HG03135 (cell line): ENCODE results near the gene SAA2.

Experiments used
- ATAC-seq: cut with Tn5 transposase; IDR thresholded peaks from one replicate; pipeline ENCODE4 v1.9.1; 2021; ENCODE audit warnings: mild to moderate bottlenecking, moderate library complexity; ENCODE audit not compliant: unreplicated experiment

SAA2 gene

GRCh38 chr11:18253778-18254338, 5.4 kb upstream of the SAA2 start:
- ATAC-seq, result no peak

GRCh38 chr11:18253233-18253632, 4.8 kb upstream of the SAA2 start:
- ATAC-seq, result no peak

- peak; percentile 15 for ATAC-seq
Observed at GRCh38 chr11:18247191-18247581, 1.3 kb downstream of the SAA2 start.

- ATAC-seq, result peak; percentile 82
Observed at GRCh38 chr11:18246379-18247190, 1.9 kb downstream of the SAA2 start.

GRCh38 chr11:18245396-18245795, 3.1 kb downstream of the SAA2 start:
- ATAC-seq, result no peak

- no peak for ATAC-seq
Observed at GRCh38 chr11:18243783-18244362, 4.6 kb downstream of the SAA2 start.

- ATAC-seq, result no peak
Observed at GRCh38 chr11:18239655-18240054, 8.8 kb downstream of the SAA2 start.

GRCh38 chr11:18236664-18237356, 11.7 kb downstream of the SAA2 start, which contains the start of gene SAA4:
SAA4 (minus strand) TSS chr11:18236802; CDS start chr11:18235926, 876 bp downstream.
- ATAC-seq, result no peak

GRCh38 chr11:18235394-18236334, 12.8 kb downstream of the SAA2 start:
- no peak for ATAC-seq

- no peak for ATAC-seq
Observed at GRCh38 chr11:18233912-18234311, 14.6 kb downstream of the SAA2 start.

GRCh38 chr11:18230859-18231258, 17.6 kb downstream of the SAA2 start:
- ATAC-seq, result no peak

- ATAC-seq, result peak; percentile 96
Observed at GRCh38 chr11:18229501-18229900, 19.0 kb downstream of the SAA2 start.

- ATAC-seq, result no peak
Observed at GRCh38 chr11:18225913-18226312, 22.6 kb downstream of the SAA2 start.

GRCh38 chr11:18223591-18224387, 24.7 kb downstream of the SAA2 start:
- ATAC-seq, result no peak

GRCh38 chr11:18222814-18223421, 25.6 kb downstream of the SAA2 start:
- no peak for ATAC-seq

GRCh38 chr11:18221274-18221876, 27.1 kb downstream of the SAA2 start:
- ATAC-seq, result no peak

GRCh38 chr11:18209058-18209457, 39.4 kb downstream of the SAA2 start:
- no peak for ATAC-seq

GRCh38 chr11:18204771-18205170, 43.7 kb downstream of the SAA2 start:
- ATAC-seq, result no peak

- no peak for ATAC-seq
Observed at GRCh38 chr11:18204220-18204619, 44.2 kb downstream of the SAA2 start.
